GM12878 (cell line): ENCODE measurements around the gene PDE8B. TPM values are rescaled to one million over a fixed set of nuclear protein-coding genes. Genes with fewer than 3 reads are reported as not detected.

Experiments
- ATAC-seq: fragments of 200-7000 bp; cut with Tn5 transposase; 3 replicates; pipeline ENCODE4 v1.9.1; 2020; ENCODE audit warnings: mild to moderate bottlenecking, moderate library complexity
- BruUV-seq: library from RNA; stranded (reverse); fragments of 400-500 nt; replicated peaks from 2 replicates; lab custom pipeline; 2021; lab: Mats Ljungman, UMichigan
- CTCF ChIA-PET: fragments of 300-600 bp; sonication (Branson Sonifier 250); formaldehyde crosslinking; extraction: SDS; loops from one replicate; lab custom pipeline; 2021; ENCODE audit warnings: inconsistent platforms; lab: Yijun Ruan, JAX
- POLR2A ChIA-PET: fragments of 350-600 bp; formaldehyde crosslinking; extraction: SDS; loops from one replicate; lab custom pipeline; 2021; ENCODE audit warnings: inconsistent platforms; lab: Charles Lee
- RAD21 ChIA-PET: fragments of 300-600 bp; sonication (Branson Sonifier 250); formaldehyde crosslinking; loops from one replicate; lab custom pipeline; 2023; ENCODE audit warnings: antibody characterized with exemption; ENCODE audit not compliant: unreplicated experiment; lab: Charles Lee
- SMC1A ChIA-PET: fragments of 300-600 bp; sonication (Branson Sonifier 250); formaldehyde crosslinking; loops from one replicate; lab custom pipeline; 2023; ENCODE audit not compliant: unreplicated experiment, uncharacterized antibody; lab: Charles Lee
- DNase-seq: peaks from one replicate; pipeline ENCODE4 v3.0.0-alpha.2; 2011; ENCODE audit warnings: low read depth, low spot score
- FAIRE-seq: peaks from 3 replicates; lab custom pipeline; 2011; peaks lifted over from hg19 to GRCh38; lab: Jason Lieb, UNC
- H2AFZ ChIP-seq: 2 replicates; pipeline ENCODE4 v1.6.0; 2011; ENCODE audit warnings: low read depth, low read length, control low read depth; ENCODE audit not compliant: control insufficient read depth
- H3K27ac ChIP-seq: 2 replicates; pipeline ENCODE4 v1.5.1; 2011; ENCODE audit warnings: control low read depth; ENCODE audit not compliant: control insufficient read depth, insufficient read depth
- H3K27me3 ChIP-seq, 2 experiments: replicated peaks in 1 of 2; 2 replicates each; pipeline versions ENCODE4 v1.6.0 to v1.6.1; 2011; ENCODE audit warnings: low read length in 1 of 2; ENCODE audit not compliant: control insufficient read depth in 2 of 2, insufficient read depth in 2 of 2
- H3K36me3 ChIP-seq, 2 experiments: 2 replicates each; pipeline ENCODE4 v1.5.1; 2011; ENCODE audit warnings: low read length in 1 of 2; ENCODE audit not compliant: control insufficient read depth in 2 of 2, insufficient read depth in 2 of 2
- H3K4me1 ChIP-seq: 2 replicates; pipeline ENCODE4 v1.6.1; 2011; ENCODE audit warnings: mild to moderate bottlenecking, low read length, moderate library complexity, mixed read lengths; ENCODE audit not compliant: control insufficient read depth, insufficient read depth
- H3K4me2 ChIP-seq: 2 replicates; pipeline ENCODE4 v1.6.0; 2011; ENCODE audit warnings: control low read depth; ENCODE audit not compliant: control insufficient read depth, insufficient read depth
- H3K4me3 ChIP-seq: fragments of 200-600 bp; sonication (generic); 2 replicates; pipeline ENCODE4 v1.5.1; 2016
- H3K79me2 ChIP-seq: 2 replicates; pipeline ENCODE4 v1.6.0; 2011; ENCODE audit warnings: low read length; ENCODE audit not compliant: control insufficient read depth, insufficient read depth
- H3K9ac ChIP-seq: 2 replicates; pipeline ENCODE4 v1.8.0; 2011; ENCODE audit warnings: low read length, control low read depth, mixed read lengths; ENCODE audit not compliant: control insufficient read depth, insufficient read depth
- H3K9me3 ChIP-seq: replicated peaks from 3 replicates; pipeline ENCODE4 v1.5.1; 2011; ENCODE audit warnings: mild to moderate bottlenecking, low read length; ENCODE audit not compliant: control insufficient read depth, insufficient read depth
- H4K20me1 ChIP-seq: 2 replicates; pipeline ENCODE4 v1.6.0; 2011; ENCODE audit not compliant: control insufficient read depth, insufficient read depth
- ASH2L ChIP-seq: fragments of 300-600, 200-600 bp; sonication (generic); IDR thresholded peaks from 2 replicates; pipeline ENCODE4 v1.6.1; 2017; ENCODE audit warnings: low read depth, mild to moderate bottlenecking, borderline replicate concordance
- EP300 ChIP-seq, 2 experiments: fragments of 150-350 bp in 1 of 2; IDR thresholded peaks; 2 replicates each; pipeline ENCODE4 v1.6.1; 2011 to 2012; ENCODE audit warnings: low read depth in 2 of 2, low read length in 2 of 2, borderline replicate concordance in 1 of 2, improper control_type of control experiment in 1 of 2, inconsistent platforms in 1 of 2; ENCODE audit not compliant: control insufficient read depth in 1 of 2
- FOXM1 ChIP-seq: IDR thresholded peaks from 2 replicates; pipeline ENCODE4 v1.6.1; 2012; ENCODE audit warnings: low read depth, mild to moderate bottlenecking, inconsistent platforms, low read length, moderate library complexity
- IRF4 ChIP-seq: IDR thresholded peaks from 2 replicates; pipeline ENCODE4 v1.6.1; 2011; ENCODE audit warnings: low read depth, low read length
- MTA2 ChIP-seq: fragments of 450-650 bp; IDR thresholded peaks from 2 replicates; pipeline ENCODE4 v1.6.1; 2016; ENCODE audit warnings: low read depth, mild to moderate bottlenecking, moderate library complexity
- NR2C1 ChIP-seq: fragments of 450-650 bp; IDR thresholded peaks from 2 replicates; pipeline ENCODE4 v1.6.1; 2017; ENCODE audit warnings: antibody characterized with exemption, mild to moderate bottlenecking, moderate library complexity
- TBL1XR1 ChIP-seq: IDR thresholded peaks from 2 replicates; pipeline ENCODE4 v1.6.1; 2012; ENCODE audit warnings: low read depth, low read length, improper control_type of control experiment
- TCF12 ChIP-seq: IDR thresholded peaks from 2 replicates; pipeline ENCODE4 v1.6.1; 2011; ENCODE audit warnings: low read depth, mild to moderate bottlenecking, low read length
- WGBS: methylation state at CpG from one replicate; pipeline ENCODE4 v1.1.6; 2016; ENCODE audit warnings: low lambda C conversion rate; ENCODE audit not compliant: insufficient replicate concordance, insufficient coverage; ENCODE audit errors: missing lambda C conversion rate; 5-methylcytosine and 5-hydroxymethylcytosine counted together
- in situ Hi-C: fragments of 300-500 bp; cut with MboI; formaldehyde crosslinking; loops from 9 replicates; pipeline ENCODE4 v1.14.3; 2018; ENCODE audit warnings: mixed read lengths
- intact Hi-C: fragments of 100-400 bp; cut with micrococcal nuclease; formaldehyde crosslinking; loops from one replicate; pipeline ENCODE4 v1.14.2; 2022; ENCODE audit not compliant: unreplicated experiment
- polyA plus RNA-seq, 11 experiments: library from polyadenylated mRNA; depleted of rRNA in 4 of 11; unstranded in 6 of 11; stranded (reverse) in 5 of 11; fragments of >200 nt; fragmentation: Nextera tagmentation in 4 of 11; fragmentation: Illumina TruSeq in 1 of 11; extraction: Ambion mirVana in 4 of 11; extraction: Trizol in 1 of 11; gene quantifications; 1 replicate in 1 of 11; 2 replicates in 10 of 11; pipeline versions ENCODE4 v1.2.1 to v1.2.3, GENCODE V29; 2011 to 2016; ENCODE audit warnings: inconsistent platforms in 2 of 11, missing spikeins in 2 of 11, low read depth in 1 of 11
- total RNA-seq, 4 experiments: library from RNA; depleted of rRNA in 3 of 4; stranded (reverse); fragments of >200 nt in 3 of 4; fragmentation: Illumina TruSeq in 1 of 4; extraction: Trizol in 1 of 4; gene quantifications; 2 replicates each; pipeline versions ENCODE4 v1.2.1 to v1.2.3, GENCODE V29; 2013 to 2021
- TF ChIP-seq, protein P1 (sequence below): fragments of 450-650 bp; IDR thresholded peaks from 2 replicates; pipeline ENCODE4 v1.6.1; 2017; ENCODE audit warnings: mild to moderate bottlenecking, moderate library complexity
- TF ChIP-seq, protein P2 (sequence below): fragments of 450-650 bp; IDR thresholded peaks from 2 replicates; pipeline ENCODE4 v1.6.1; 2017; ENCODE audit warnings: borderline replicate concordance
- TF ChIP-seq, protein P3 (sequence below): fragments of 450-650 bp; IDR thresholded peaks from 2 replicates; pipeline ENCODE4 v1.6.1; 2016; ENCODE audit warnings: mild to moderate bottlenecking, moderate library complexity, borderline replicate concordance
- TF ChIP-seq, protein P4 (sequence below): IDR thresholded peaks from 2 replicates; pipeline ENCODE4 v1.6.1; 2012; ENCODE audit warnings: low read depth, low read length, improper control_type of control experiment
- TF ChIP-seq, protein P5 (sequence below): IDR thresholded peaks from 2 replicates; pipeline ENCODE4 v1.6.1; 2012; ENCODE audit warnings: low read depth, low read length, improper control_type of control experiment

PDE8B gene
- total and polyA plus RNA-seq, 10 of the 15 experiments (the other 5 are each of a cell fraction or from before 2014, with no cell fraction given): 0.03 to 0.44 (median 0.20) TPM; not detected in 3

DNA sequence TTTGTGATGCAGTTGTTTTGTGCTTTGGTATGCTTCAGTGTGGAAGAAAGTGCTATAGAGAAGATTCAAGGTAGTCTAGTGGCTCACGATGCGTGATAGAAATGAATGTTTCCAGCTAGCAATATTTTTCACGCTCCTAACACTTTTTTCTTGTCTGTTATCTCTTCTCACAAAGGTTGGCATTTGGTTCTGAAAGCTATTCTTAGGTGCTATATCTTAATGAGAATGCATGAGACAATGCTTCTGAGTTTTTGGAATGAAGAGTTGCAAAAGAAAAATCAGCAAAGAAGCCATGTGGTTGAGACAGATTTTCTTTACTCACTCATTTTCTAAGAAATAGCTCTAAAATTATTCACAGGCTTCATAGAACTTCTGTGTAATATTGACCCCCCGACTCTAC, 122.6 kb downstream of the PDE8B start:
- Histone ChIP-seq H4K20me1 (no peaks in the 10 kb centered on the region), H3K9ac (no peak overlapping the region), H2AFZ (no peak overlapping the region), H3K4me2 (no peak overlapping the region), H3K9me3 (no peaks in the 10 kb centered on the region), H3K4me1 (no peaks in the 10 kb centered on the region), H3K27me3 (peaks cover 0 to 1% of the 10 kb centered on the region in 2 experiments; a peak in 2 of 4 replicates), H3K36me3 (no peaks in the 10 kb centered on the region), H3K79me2 (no peaks in the 10 kb centered on the region), H3K27ac (no peak overlapping the region), H3K4me3 (no peak overlapping the region)
- FAIRE-seq (no peak), ATAC-seq (no peak), DNase-seq (no peak)
- RAD21 ChIA-PET: no interaction called here
- intact Hi-C loops (no loop called here), in situ Hi-C loops (no loop called here)
- SMC1A ChIA-PET: interaction anchor here (1.1 kb wide), 1 partner anchor 15 kb away, joined by 3 read pairs; no protein-coding TSS in a partner anchor
- POLR2A ChIA-PET: no interaction called here
- WGBS: 60% methylated on average over 4 of the region's 4 CpGs
- no TSS peak for BruUV-seq
- CTCF ChIA-PET: interaction anchor here (0.7 kb wide), 1 partner anchor 25 kb away, joined by 3 read pairs; no protein-coding TSS in a partner anchor
- no peak for TF ChIP-seq MTA2
- no peak for TF ChIP-seq NR2C1
- no peak for TF ChIP-seq ASH2L
- TF ChIP-seq FOXM1: no peak
- TF ChIP-seq TBL1XR1: no peak
- TF ChIP-seq, protein P1, sequence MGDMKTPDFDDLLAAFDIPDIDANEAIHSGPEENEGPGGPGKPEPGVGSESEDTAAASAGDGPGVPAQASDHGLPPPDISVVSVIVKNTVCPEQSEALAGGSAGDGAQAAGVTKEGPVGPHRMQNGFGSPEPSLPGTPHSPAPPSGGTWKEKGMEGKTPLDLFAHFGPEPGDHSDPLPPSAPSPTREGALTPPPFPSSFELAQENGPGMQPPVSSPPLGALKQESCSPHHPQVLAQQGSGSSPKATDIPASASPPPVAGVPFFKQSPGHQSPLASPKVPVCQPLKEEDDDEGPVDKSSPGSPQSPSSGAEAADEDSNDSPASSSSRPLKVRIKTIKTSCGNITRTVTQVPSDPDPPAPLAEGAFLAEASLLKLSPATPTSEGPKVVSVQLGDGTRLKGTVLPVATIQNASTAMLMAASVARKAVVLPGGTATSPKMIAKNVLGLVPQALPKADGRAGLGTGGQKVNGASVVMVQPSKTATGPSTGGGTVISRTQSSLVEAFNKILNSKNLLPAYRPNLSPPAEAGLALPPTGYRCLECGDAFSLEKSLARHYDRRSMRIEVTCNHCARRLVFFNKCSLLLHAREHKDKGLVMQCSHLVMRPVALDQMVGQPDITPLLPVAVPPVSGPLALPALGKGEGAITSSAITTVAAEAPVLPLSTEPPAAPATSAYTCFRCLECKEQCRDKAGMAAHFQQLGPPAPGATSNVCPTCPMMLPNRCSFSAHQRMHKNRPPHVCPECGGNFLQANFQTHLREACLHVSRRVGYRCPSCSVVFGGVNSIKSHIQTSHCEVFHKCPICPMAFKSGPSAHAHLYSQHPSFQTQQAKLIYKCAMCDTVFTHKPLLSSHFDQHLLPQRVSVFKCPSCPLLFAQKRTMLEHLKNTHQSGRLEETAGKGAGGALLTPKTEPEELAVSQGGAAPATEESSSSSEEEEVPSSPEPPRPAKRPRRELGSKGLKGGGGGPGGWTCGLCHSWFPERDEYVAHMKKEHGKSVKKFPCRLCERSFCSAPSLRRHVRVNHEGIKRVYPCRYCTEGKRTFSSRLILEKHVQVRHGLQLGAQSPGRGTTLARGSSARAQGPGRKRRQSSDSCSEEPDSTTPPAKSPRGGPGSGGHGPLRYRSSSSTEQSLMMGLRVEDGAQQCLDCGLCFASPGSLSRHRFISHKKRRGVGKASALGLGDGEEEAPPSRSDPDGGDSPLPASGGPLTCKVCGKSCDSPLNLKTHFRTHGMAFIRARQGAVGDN: no peak
- TF ChIP-seq, protein P2, sequence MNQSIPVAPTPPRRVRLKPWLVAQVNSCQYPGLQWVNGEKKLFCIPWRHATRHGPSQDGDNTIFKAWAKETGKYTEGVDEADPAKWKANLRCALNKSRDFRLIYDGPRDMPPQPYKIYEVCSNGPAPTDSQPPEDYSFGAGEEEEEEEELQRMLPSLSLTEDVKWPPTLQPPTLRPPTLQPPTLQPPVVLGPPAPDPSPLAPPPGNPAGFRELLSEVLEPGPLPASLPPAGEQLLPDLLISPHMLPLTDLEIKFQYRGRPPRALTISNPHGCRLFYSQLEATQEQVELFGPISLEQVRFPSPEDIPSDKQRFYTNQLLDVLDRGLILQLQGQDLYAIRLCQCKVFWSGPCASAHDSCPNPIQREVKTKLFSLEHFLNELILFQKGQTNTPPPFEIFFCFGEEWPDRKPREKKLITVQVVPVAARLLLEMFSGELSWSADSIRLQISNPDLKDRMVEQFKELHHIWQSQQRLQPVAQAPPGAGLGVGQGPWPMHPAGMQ: no peak
- no peak for TF ChIP-seq IRF4
- TF ChIP-seq EP300 (IDR thresholded peaks at IDR 0.05; ENCODE audit: borderline replicate concordance in 1 of 2, control insufficient read depth in 1 of 2, low read depth in 2 of 2, low read length in 2 of 2): no peak
- TF ChIP-seq, protein P3, sequence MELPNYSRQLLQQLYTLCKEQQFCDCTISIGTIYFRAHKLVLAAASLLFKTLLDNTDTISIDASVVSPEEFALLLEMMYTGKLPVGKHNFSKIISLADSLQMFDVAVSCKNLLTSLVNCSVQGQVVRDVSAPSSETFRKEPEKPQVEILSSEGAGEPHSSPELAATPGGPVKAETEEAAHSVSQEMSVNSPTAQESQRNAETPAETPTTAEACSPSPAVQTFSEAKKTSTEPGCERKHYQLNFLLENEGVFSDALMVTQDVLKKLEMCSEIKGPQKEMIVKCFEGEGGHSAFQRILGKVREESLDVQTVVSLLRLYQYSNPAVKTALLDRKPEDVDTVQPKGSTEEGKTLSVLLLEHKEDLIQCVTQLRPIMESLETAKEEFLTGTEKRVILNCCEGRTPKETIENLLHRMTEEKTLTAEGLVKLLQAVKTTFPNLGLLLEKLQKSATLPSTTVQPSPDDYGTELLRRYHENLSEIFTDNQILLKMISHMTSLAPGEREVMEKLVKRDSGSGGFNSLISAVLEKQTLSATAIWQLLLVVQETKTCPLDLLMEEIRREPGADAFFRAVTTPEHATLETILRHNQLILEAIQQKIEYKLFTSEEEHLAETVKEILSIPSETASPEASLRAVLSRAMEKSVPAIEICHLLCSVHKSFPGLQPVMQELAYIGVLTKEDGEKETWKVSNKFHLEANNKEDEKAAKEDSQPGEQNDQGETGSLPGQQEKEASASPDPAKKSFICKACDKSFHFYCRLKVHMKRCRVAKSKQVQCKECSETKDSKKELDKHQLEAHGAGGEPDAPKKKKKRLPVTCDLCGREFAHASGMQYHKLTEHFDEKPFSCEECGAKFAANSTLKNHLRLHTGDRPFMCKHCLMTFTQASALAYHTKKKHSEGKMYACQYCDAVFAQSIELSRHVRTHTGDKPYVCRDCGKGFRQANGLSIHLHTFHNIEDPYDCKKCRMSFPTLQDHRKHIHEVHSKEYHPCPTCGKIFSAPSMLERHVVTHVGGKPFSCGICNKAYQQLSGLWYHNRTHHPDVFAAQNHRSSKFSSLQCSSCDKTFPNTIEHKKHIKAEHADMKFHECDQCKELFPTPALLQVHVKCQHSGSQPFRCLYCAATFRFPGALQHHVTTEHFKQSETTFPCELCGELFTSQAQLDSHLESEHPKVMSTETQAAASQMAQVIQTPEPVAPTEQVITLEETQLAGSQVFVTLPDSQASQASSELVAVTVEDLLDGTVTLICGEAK: no peak
- TF ChIP-seq TCF12: no peak
- TF ChIP-seq, protein P4, sequence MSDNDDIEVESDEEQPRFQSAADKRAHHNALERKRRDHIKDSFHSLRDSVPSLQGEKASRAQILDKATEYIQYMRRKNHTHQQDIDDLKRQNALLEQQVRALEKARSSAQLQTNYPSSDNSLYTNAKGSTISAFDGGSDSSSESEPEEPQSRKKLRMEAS: no peak
- TF ChIP-seq, protein P5, sequence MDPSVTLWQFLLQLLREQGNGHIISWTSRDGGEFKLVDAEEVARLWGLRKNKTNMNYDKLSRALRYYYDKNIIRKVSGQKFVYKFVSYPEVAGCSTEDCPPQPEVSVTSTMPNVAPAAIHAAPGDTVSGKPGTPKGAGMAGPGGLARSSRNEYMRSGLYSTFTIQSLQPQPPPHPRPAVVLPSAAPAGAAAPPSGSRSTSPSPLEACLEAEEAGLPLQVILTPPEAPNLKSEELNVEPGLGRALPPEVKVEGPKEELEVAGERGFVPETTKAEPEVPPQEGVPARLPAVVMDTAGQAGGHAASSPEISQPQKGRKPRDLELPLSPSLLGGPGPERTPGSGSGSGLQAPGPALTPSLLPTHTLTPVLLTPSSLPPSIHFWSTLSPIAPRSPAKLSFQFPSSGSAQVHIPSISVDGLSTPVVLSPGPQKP: no peak
